ENCODE results near the gene PRKD3.

GRCh38 chr2:37287966-37288365, 36.7 kb downstream of the PRKD3 start:
- TF ChIP-seq POLR2AphosphoS5 (IDR thresholded peaks at IDR 0.05; ENCODE audit: low read depth, low read length): no peak
- no peak for TF ChIP-seq TAF1 (IDR thresholded peaks at IDR 0.05; ENCODE audit: borderline replicate concordance, insufficient read depth, low read length)
- TF ChIP-seq REST (IDR thresholded peaks at IDR 0.05; ENCODE audit: insufficient read depth in 1 of 2, low read depth in 2 of 2, low read length in 2 of 2): no peak
